Measurements from ENCODE around the gene AOPEP. TPM values are rescaled to one million over a fixed set of nuclear protein-coding genes. Genes with fewer than 3 reads are reported as not detected.

Gene AOPEP
- total and polyA plus RNA-seq, 10 donors, result 14.8 to 86.1 (median 51.3) TPM

DNA sequence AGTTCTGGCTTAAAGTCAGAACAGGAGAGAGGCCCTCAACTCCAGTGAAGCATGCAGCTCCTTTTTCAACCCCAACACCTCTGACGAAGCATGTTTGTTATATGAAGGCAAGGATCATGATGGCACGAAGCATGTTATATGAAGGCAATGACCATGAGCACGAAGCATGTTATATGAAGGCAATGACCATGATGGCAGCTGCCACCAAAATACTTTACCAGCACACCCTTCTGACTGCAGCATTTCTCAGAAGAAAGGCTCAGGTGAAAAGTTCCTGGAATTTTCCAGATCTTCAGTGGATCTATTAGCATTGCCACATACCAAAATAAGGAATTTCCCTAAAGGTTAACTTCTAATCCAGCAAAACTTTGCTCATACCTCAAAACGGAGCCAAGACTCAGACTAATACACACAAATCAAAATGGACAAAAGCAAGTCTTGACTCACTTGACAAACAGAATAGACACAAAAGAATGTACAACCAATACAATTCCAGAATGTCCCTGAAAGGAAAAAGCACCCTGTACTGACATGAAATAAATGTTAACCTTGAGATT lies 373.6 kb downstream of the AOPEP start:
- DNase-seq, result no peak
- H3K27ac ChIP-seq, result peak overlapping the region in 2 of 8 donors; percentile 14 to 48
- peaks cover 0 to 53% (median 2%) of the 10 kb centered on the region in 6 donors for H3K36me3 ChIP-seq
- peaks cover 0 to 42% (median 12%) of the 10 kb centered on the region in 6 donors for H3K4me1 ChIP-seq
- no peak overlapping the region for H3K4me3 ChIP-seq
- no peaks in the 10 kb centered on the region for H3K9me3 ChIP-seq
- H3K27me3 ChIP-seq (replicated peaks in 1 of 7), result no peaks in the 10 kb centered on the region
- intact Hi-C loops (cut with DNase I; ENCODE audit: low total_unique reads), result no loop called here
- no peak for TF ChIP-seq POLR2AphosphoS5 (IDR thresholded peaks at IDR 0.05)
- TF ChIP-seq, protein P1, sequence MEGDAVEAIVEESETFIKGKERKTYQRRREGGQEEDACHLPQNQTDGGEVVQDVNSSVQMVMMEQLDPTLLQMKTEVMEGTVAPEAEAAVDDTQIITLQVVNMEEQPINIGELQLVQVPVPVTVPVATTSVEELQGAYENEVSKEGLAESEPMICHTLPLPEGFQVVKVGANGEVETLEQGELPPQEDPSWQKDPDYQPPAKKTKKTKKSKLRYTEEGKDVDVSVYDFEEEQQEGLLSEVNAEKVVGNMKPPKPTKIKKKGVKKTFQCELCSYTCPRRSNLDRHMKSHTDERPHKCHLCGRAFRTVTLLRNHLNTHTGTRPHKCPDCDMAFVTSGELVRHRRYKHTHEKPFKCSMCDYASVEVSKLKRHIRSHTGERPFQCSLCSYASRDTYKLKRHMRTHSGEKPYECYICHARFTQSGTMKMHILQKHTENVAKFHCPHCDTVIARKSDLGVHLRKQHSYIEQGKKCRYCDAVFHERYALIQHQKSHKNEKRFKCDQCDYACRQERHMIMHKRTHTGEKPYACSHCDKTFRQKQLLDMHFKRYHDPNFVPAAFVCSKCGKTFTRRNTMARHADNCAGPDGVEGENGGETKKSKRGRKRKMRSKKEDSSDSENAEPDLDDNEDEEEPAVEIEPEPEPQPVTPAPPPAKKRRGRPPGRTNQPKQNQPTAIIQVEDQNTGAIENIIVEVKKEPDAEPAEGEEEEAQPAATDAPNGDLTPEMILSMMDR (IDR thresholded peaks at IDR 0.05 in 8 of 11, conservative IDR thresholded peaks at IDR 0.05 in 3 of 11), result no peak
- no peak for TF ChIP-seq POLR2A (IDR thresholded peaks at IDR 0.05)
- 86 to 95% (median 90%) methylated on average over 4 of the region's 4 CpGs for WGBS, 5 donors

DNA sequence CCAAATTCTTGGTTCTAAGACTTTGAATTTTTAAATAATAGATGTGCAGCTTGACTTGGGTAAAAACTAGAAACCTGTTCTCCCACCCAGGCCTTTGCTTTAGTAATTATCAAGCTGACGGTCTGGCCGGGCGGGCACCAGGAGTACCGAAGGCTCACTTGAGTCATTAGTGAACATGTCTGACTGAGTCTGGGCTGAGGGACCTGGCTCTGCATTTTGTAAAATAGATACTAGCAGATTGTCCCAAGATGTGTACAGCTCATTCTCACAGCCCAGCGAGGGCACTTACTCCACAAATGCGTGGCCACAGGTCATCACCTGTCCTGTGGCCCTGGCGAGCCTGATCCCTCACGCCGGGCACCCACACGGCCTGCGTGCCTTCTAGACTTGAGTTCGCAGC lies 374.8 kb downstream of the AOPEP start:
- peaks cover 0 to 62% (median 2%) of the 10 kb centered on the region in 6 donors for H3K36me3 ChIP-seq
- H3K9me3 ChIP-seq, result no peaks in the 10 kb centered on the region
- intact Hi-C loops (cut with DNase I; ENCODE audit: low total_unique reads), result no loop called here
- H3K27ac ChIP-seq, result no peak overlapping the region
- H3K27me3 ChIP-seq (replicated peaks in 1 of 7), result no peaks in the 10 kb centered on the region
- 95 to 98% (median 97%) methylated on average over 11 to 12 of the region's 12 CpGs for WGBS, 5 donors
- H3K4me3 ChIP-seq, result no peak overlapping the region
- DNase-seq, result no peak
- peaks cover 0 to 34% (median 10%) of the 10 kb centered on the region in 6 donors for H3K4me1 ChIP-seq
- TF ChIP-seq POLR2A (IDR thresholded peaks at IDR 0.05) (no peak), POLR2AphosphoS5 (IDR thresholded peaks at IDR 0.05) (peak in 1 of 3 donors; percentile 13)
- TF ChIP-seq, protein P1 (IDR thresholded peaks at IDR 0.05 in 8 of 11, conservative IDR thresholded peaks at IDR 0.05 in 3 of 11), result no peak

DNA sequence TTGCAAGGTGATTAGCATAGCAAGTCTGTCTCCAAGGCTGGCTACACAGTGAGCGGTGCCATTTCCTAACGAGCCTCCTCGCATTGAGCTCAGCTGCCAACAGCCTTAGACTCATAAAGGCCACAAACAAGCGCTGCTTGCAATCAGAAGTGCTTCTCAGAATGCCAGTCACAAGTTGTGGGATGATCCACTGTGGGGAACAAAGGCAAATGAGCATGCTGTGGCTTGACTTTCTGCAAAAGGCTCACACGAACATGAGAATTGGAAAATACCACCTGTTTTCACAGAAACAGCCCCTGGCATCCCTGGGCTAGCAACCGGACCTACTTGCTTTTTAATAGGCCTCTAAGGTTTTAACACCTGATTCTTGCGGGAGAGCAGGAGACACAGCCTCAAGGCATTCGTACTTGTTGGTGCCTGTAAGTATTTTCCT lies 375.5 kb downstream of the AOPEP start:
- no peak overlapping the region for H3K27ac ChIP-seq
- H3K27me3 ChIP-seq (replicated peaks in 1 of 7), result no peaks in the 10 kb centered on the region
- DNase-seq, result no peak

DNA sequence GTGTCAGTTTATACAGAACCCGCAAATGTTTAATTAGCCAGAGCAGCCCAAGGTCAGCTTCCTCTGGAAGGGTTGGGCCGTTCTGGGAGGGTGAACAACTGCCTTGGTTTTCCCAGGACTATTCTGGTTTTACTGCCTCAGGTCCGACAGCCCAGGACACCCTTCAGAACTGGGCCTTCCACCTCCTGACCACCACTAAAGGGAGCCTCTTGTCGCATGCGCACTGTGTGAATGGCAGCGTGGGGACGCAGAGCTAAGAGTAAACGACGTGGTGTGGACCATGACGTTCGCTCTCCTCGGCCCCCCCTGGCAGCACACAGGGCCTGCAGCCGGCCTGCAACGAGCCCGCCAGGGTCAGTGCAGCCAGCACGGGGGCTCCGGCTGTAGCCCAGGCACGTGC lies 376.1 kb downstream of the AOPEP start:
- H3K27me3 ChIP-seq (replicated peaks in 1 of 7), result no peaks in the 10 kb centered on the region
- no peaks in the 10 kb centered on the region for H3K9me3 ChIP-seq
- no peak overlapping the region for H3K4me3 ChIP-seq
- H3K27ac ChIP-seq, result peak overlapping the region in 1 of 8 donors; percentile 25
- peaks cover 0 to 66% (median 4%) of the 10 kb centered on the region in 6 donors for H3K36me3 ChIP-seq
- no peak for DNase-seq
- intact Hi-C loops (cut with DNase I; ENCODE audit: low total_unique reads), result no loop called here
- WGBS, 5 donors, result 86 to 89% (median 88%) methylated on average over 16 to 18 of the region's 18 CpGs
- peak in 1 of 3 donors; percentile 7 for TF ChIP-seq POLR2AphosphoS5 (IDR thresholded peaks at IDR 0.05)
- TF ChIP-seq, protein P1 (IDR thresholded peaks at IDR 0.05 in 8 of 11, conservative IDR thresholded peaks at IDR 0.05 in 3 of 11), result no peak
- TF ChIP-seq POLR2A (IDR thresholded peaks at IDR 0.05), result no peak
- H3K4me1 ChIP-seq, result peaks cover 0 to 34% (median 10%) of the 10 kb centered on the region in 6 donors

More for the DNA sequence above, 375.5 kb downstream of the AOPEP start:
- Histone ChIP-seq H3K4me1 (peaks cover 0 to 34% (median 10%) of the 10 kb centered on the region in 6 donors), H3K4me3 (no peak overlapping the region), H3K36me3 (peaks cover 0 to 63% (median 4%) of the 10 kb centered on the region in 6 donors), H3K9me3 (no peaks in the 10 kb centered on the region)
- TF ChIP-seq POLR2A (IDR thresholded peaks at IDR 0.05) (no peak), POLR2AphosphoS5 (IDR thresholded peaks at IDR 0.05) (no peak)
- TF ChIP-seq, protein P1 (IDR thresholded peaks at IDR 0.05 in 8 of 11, conservative IDR thresholded peaks at IDR 0.05 in 3 of 11), result no peak
- 88 to 95% (median 90%) methylated on average over 8 of the region's 8 CpGs for WGBS, 5 donors
- intact Hi-C loops (cut with DNase I; ENCODE audit: low total_unique reads), result no loop called here

Measured in spleen (tissue), 11 donors.